Measurements from ENCODE around the gene FBLIM1. TPM values are rescaled to one million over a fixed set of nuclear protein-coding genes. Genes with fewer than 3 reads are reported as not detected.

FBLIM1 gene
- total and polyA plus RNA-seq, 11 donors = 31.6 to 103 (median 69.8) TPM

- Histone ChIP-seq H3K4me3 (no peak overlapping the region), H3K27me3 (no peaks in the 10 kb centered on the region), H3K9me3 (no peaks in the 10 kb centered on the region), H3K36me3 (peaks cover 0 to 99% (median 94%) of the 10 kb centered on the region in 9 donors), H3K27ac (peak overlapping the region in 3 of 12 donors; percentile 7 to 52 (median 43)), H3K4me1 (peaks cover 0 to 17% (median 1%) of the 10 kb centered on the region in 12 donors)
- WGBS, 4 donors = 69 to 77% (median 73%) methylated on average over 6 to 13 of the region's 13 CpGs
- DNase-seq (peak in 2 of 5 donors; percentile 28), ATAC-seq (peak in 3 of 4 donors; percentile 2 to 20 (median 7))
- TF ChIP-seq POLR2A (IDR thresholded peaks at IDR 0.05) (no peak), CTCF (IDR thresholded peaks at IDR 0.05) (no peak)
- intact Hi-C loops (cut with DNase I) = no loop called here
Observed at GRCh38 chr1:15727424-15727823, 31.2 kb upstream of the FBLIM1 start.

GRCh38 chr1:15727866-15728534 is 30.6 kb upstream of the FBLIM1 start:
- intact Hi-C loops (cut with DNase I) = no loop called here
- 85 to 90% (median 87%) methylated on average over 10 to 23 of the region's 23 CpGs for WGBS, 4 donors
- Histone ChIP-seq H3K27ac (peak overlapping the region in 4 of 12 donors; percentile 7 to 52 (median 39)), H3K27me3 (no peaks in the 10 kb centered on the region), H3K36me3 (peaks cover 0 to 99% (median 94%) of the 10 kb centered on the region in 9 donors), H3K9me3 (no peaks in the 10 kb centered on the region), H3K4me3 (no peak overlapping the region), H3K4me1 (peaks cover 0 to 17% (median 1%) of the 10 kb centered on the region in 12 donors)
- ATAC-seq (peak; percentile 10 to 48 (median 34)), DNase-seq (peak in 2 of 5 donors; percentile 27 to 33)
- TF ChIP-seq CTCF (IDR thresholded peaks at IDR 0.05) (no peak), POLR2A (IDR thresholded peaks at IDR 0.05) (no peak)

- DNase-seq (peak in 2 of 5 donors; percentile 14 to 25), ATAC-seq (peak in 2 of 4 donors; percentile 8 to 10)
- Histone ChIP-seq H3K36me3 (peaks cover 0 to 99% (median 94%) of the 10 kb centered on the region in 9 donors), H3K27ac (peak overlapping the region in 3 of 12 donors; percentile 33 to 53 (median 39)), H3K4me3 (no peak overlapping the region), H3K27me3 (no peaks in the 10 kb centered on the region), H3K4me1 (peaks cover 0 to 17% (median 1%) of the 10 kb centered on the region in 12 donors), H3K9me3 (no peaks in the 10 kb centered on the region)
- TF ChIP-seq CTCF (IDR thresholded peaks at IDR 0.05) = no peak
- TF ChIP-seq POLR2A (IDR thresholded peaks at IDR 0.05) = no peak
- WGBS, 4 donors = 66 to 83% (median 79%) methylated on average over 9 to 22 of the region's 22 CpGs
- intact Hi-C loops (cut with DNase I) = no loop called here
Observed at GRCh38 chr1:15728937-15729657, 29.5 kb upstream of the FBLIM1 start.

- WGBS, 4 donors = 93 to 96% (median 94%) methylated on average over 14 to 16 of the region's 16 CpGs
- no peaks in the 10 kb centered on the region for H3K9me3 ChIP-seq
- no peak overlapping the region for H3K4me3 ChIP-seq
- H3K36me3 ChIP-seq = peaks cover 0 to 96% (median 94%) of the 10 kb centered on the region in 9 donors
- intact Hi-C loops (cut with DNase I) = loop anchor here in 3 of 10 donors (10.0 kb wide), 3 partner anchors 46 to 136 kb away; partner anchors contain the start of gene PLEKHM2 (in 1 of the 3)
- peaks cover 0 to 26% (median 7%) of the 10 kb centered on the region in 12 donors for H3K4me1 ChIP-seq
- H3K27me3 ChIP-seq = no peaks in the 10 kb centered on the region
- DNase-seq (no peak), ATAC-seq (no peak)
- no peak overlapping the region for H3K27ac ChIP-seq
- no peak for TF ChIP-seq POLR2A (IDR thresholded peaks at IDR 0.05)
- TF ChIP-seq CTCF (IDR thresholded peaks at IDR 0.05) = no peak
Observed at GRCh38 chr1:15730423-15730822, 28.2 kb upstream of the FBLIM1 start.
